ENCODE data around the gene TMEM26.

TMEM26 gene

GRCh38 chr10:61481597-61481996, 28.4 kb upstream of the TMEM26 start:
- no peak overlapping the region for H3K27ac ChIP-seq
- no peak for TF ChIP-seq CTCF (IDR thresholded peaks at IDR 0.05)
- no peak for TF ChIP-seq ZFX (IDR thresholded peaks at IDR 0.05; ENCODE audit: borderline replicate concordance)

- H3K27ac ChIP-seq = no peak overlapping the region
- TF ChIP-seq CTCF (IDR thresholded peaks at IDR 0.05) = no peak
- no peak for TF ChIP-seq ZFX (IDR thresholded peaks at IDR 0.05; ENCODE audit: borderline replicate concordance)
Observed at GRCh38 chr10:61480208-61480607, 27.0 kb upstream of the TMEM26 start.

- no peak overlapping the region for H3K27ac ChIP-seq
- no peak for TF ChIP-seq ZFX (IDR thresholded peaks at IDR 0.05; ENCODE audit: borderline replicate concordance)
- peak; percentile 12; the same call in 1 of the 2 replicates for TF ChIP-seq CTCF (IDR thresholded peaks at IDR 0.05)
Observed at GRCh38 chr10:61478621-61479312, 25.6 kb upstream of the TMEM26 start.

- no peak overlapping the region for H3K27ac ChIP-seq
- no peak for TF ChIP-seq CTCF (IDR thresholded peaks at IDR 0.05)
Observed at GRCh38 chr10:61477451-61477850, 24.3 kb upstream of the TMEM26 start.

- H3K27ac ChIP-seq = no peak overlapping the region
- TF ChIP-seq CTCF (IDR thresholded peaks at IDR 0.05) (no peak), ZFX (IDR thresholded peaks at IDR 0.05; ENCODE audit: borderline replicate concordance) (no peak)
Observed at GRCh38 chr10:61476529-61476928, 23.3 kb upstream of the TMEM26 start.

- no peak overlapping the region for H3K27ac ChIP-seq
- TF ChIP-seq ZFX (IDR thresholded peaks at IDR 0.05; ENCODE audit: borderline replicate concordance) = no peak
- no peak for TF ChIP-seq CTCF (IDR thresholded peaks at IDR 0.05)
Observed at GRCh38 chr10:61475449-61475873, 22.3 kb upstream of the TMEM26 start.

- TF ChIP-seq CTCF (IDR thresholded peaks at IDR 0.05) = peak; percentile 24; the same call in 1 of the 2 replicates
- TF ChIP-seq ZFX (IDR thresholded peaks at IDR 0.05; ENCODE audit: borderline replicate concordance) = no peak
- H3K27ac ChIP-seq = no peak overlapping the region
Observed at GRCh38 chr10:61472090-61472674, 19.0 kb upstream of the TMEM26 start.
